GM18499 (cell line): Measurements from ENCODE around the gene GPC5.
"Not testable (repeated sequence)": the region's sequence is repeated elsewhere in the genome, so short reads cannot be mapped to it uniquely, and the experiment has no call there.

Experiments used
- ATAC-seq: cut with Tn5 transposase; IDR thresholded peaks from one replicate; pipeline ENCODE4 v1.9.1; 2021; ENCODE audit warnings: moderate number of reproducible peaks; ENCODE audit not compliant: insufficient read depth, unreplicated experiment

GPC5 gene

DNA sequence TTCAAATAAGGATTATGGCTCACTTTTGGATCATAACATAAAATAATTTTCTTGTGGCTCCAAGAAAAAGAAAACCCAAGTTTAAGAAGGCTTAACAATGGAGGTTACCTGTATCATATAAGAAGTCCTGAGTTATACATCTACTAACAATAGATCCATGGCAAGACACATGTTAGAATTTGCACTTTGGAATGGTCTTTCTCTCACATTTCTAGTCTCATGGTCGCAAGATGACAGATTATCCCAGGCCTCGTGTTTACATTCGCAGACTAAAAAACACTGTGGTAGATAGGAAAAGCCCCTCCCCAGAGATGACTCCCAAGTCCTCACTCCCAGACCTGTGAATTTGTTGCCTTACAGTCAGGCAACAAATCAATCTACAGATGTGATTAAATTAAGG is 1082.0 kb downstream of the GPC5 start:
- ATAC-seq = no peak

DNA sequence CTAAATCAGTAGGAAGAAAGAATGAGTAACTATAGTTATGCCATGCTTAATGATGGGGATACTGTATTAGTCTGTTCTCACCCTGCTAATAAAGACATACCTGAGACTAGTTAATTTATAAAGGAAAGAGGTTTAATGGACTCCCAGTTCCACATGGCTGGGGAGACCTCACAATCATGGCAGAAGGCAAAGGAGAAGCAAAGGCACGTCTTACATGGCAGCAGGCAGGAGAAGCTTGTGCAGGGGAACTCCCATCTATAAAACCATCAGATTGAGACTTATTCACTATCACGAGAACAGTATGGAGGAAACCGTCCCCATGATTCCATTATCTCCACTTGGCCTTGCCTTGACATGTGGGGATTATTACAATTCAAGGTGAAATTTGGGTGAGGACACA is 1084.4 kb downstream of the GPC5 start:
- not testable (repeated sequence) for ATAC-seq

DNA sequence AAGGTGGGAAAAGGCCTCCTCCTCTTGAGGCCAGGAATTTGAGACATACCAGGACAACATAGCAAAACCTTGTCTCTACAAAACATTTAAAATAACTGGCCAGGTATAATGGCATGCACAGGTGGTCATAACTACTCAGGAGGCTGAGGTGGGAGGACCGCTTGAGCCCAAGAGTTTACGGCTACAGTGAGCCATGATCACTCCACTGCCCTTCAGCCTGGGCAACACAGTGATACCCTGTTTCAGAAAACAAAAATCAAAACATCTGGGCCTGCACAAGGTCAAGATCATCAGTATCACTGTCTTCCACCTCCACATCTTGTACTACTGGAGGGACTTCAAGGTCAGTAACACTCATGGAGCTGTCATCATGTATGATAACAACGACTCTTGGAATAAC is 1085.5 kb downstream of the GPC5 start:
- no peak for ATAC-seq

DNA sequence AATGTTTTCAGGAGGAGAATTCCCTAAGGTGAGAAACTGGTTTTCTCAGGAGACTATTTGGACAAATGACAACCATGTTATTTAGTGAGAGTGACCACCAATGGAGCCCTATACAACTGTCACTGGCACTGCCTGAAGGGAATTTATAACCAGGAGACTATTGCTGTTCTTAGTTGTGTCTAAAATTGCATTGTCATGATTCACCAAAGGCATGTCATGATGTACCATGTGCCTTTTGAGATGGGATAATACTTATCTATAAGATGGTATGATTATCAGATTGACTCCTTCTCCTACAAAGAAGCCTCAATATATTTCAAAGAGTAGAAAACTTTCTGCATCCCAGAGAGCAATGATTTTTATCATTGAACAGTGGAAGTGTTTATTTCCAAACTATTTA is 1088.8 kb downstream of the GPC5 start:
- ATAC-seq = no peak

DNA sequence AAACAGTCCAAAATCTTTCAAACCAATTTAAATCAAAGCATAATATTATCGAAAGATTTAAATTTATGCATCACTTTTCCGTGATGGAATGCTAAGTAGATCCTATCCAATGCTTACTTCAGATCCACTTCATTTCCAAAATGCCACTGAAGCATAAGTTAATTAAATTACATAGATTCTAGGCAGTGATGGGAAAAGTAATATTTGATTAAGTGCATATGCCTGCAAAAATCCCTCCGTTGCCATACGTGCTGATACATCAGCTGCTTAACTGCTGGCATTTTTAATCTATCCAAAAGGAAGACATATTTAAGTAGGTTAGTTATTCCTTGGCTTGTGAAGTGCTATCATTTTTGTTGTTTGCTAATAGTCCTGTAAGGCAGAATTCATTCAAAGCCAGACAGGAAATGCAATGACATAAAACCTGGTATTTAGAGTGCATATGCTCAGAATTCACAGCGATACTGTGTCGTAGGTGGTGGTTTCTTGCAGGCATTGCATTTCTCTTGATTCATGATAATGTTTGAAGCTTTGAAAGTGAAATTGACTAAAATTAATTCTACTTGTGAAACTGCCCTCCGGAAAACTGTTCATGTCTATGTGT is 1089.9 kb downstream of the GPC5 start:
- no peak for ATAC-seq

DNA sequence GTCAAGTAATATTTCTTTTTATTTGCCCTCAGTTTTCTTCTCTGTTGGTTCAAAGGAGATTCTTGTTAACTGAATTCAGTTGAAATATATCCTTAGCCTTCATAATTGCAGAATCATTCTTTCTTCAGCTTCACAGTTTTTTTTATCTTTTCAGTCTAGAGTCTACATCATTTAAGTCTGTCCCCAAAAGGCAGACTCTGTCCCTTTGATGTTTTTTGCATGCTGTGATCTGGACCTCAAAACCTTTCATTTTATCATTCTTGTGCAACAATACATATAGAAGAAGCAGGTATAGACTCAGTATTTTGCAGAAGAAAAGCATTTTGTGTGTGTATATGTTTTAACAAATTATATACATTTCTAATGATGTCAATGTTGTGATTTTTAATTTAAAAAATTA is 1093.4 kb downstream of the GPC5 start:
- no peak for ATAC-seq

DNA sequence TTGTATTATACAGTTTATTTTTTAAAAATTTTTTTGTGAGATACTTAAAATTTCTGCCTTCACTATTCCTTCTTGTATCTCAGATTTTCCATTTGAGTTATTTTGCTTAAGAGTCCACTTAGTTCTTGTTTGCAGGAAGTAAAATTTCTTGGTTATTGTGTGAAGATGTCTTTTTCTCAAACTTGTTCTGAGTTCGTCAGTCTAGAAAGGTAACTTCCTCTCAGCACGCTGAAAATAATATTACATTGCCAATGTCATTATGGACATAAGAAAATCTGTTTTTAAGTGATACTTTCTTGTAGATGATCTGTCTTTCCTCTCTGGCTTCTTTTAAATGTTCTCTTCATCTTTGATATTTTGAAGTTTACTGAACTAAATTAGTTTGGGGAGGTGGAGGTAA is 1096.5 kb downstream of the GPC5 start:
- ATAC-seq = no peak

DNA sequence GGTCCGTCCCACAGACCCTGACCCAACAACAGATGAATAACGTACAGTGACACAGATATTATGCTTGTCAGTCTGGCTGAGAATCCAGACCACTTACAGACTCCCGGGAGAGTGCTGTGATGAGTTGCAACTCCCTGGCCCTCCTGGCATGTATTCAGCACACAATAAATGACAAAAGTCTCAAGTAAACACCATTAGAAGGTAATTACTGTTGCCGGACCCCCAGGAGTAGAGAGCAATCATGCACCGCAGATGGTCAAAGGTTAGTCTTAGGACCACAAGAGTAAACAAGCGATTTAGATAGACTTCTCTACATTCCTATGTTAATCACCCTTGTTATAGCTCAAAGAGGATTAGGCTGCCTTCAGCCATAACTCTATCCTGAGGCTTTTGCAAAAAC is 1101.8 kb downstream of the GPC5 start:
- ATAC-seq = no peak

DNA sequence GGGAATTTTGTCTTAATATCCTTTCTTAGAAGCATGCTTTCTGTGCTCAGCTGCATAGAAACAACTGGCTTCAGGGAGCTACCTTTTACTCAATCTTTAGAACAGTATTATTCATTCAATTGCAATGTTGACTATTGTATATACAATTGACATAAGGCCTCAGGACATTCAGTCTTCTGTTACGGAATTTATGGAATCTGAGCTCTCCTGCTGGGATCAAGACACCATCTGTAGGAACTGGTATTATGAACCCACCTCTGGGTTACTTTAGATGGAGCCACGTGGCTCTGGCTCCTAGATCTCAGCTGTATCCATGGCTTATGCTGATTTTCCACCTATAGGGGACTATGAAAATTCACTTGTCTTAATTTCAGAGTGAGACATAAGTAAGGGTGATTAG is 1112.0 kb downstream of the GPC5 start:
- ATAC-seq = no peak

DNA sequence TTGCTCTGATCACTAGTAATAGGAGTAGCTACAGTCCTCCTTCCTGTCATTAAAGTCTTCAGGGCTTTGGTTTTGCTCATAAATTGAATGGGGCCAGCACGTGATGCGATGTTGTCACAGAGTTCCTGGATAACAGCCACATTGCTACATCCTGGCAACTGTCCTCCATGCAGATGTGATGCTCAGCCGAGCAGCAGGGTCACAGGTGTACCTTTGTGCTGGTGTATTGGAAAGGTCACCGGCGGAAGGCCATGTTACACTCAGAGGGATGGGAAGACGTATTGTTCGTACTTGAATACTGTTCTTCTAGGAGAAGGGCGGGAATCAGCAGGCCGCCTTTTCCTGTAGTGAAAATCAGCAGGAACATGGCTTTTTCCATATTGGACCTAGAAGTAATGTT is 1114.4 kb downstream of the GPC5 start:
- ATAC-seq = no peak

DNA sequence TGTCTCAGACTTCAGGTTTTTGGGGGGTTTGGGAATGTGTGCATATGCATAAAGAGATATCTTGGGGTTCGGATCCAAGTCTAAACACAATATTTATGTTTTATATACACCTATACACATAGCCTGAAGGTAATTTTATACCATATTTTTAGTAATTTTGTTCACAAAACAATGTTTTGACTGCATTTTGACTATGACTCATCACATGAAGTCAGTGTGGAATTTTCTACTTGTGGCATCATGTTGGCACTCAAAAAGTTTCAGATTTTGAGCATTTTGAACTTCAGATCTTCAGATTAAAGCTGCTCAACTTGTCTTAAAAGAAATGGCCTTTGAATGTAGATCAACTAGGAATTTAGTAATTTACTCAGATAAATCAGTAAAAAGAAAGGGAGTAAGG is 1115.3 kb downstream of the GPC5 start:
- no peak for ATAC-seq

DNA sequence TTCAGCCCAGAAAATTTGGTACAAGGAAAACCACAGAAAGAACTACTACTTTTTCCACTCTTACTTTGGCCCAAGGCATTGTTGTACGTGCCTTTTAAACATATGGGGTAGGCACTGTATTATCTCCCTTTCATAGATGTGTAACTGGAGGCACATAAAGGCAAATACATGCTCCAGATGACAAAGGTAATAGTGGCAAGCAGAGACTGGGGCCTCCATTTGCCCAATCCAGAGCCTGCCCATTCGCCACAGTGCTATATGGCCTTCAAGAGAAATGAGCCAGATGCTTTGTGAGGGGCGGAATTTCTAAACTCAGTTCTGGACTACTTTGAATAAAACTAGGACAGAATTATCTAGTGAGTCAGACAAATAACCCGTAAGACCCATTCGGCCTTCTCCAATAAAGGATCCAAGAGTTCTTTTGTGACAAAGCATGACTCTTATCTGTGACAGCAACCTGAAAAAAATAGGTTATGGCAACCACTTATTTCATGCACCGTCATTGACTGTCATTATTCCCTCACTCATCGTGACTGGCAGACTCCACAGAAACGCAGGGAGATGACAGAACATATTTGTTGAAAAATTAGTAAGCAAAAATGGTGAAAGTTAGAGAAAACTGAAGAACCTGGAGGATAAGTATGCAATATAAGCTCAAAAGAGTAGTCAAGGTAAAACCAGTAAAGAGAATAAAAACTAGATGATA is 1116.2 kb downstream of the GPC5 start:
- ATAC-seq = no peak

DNA sequence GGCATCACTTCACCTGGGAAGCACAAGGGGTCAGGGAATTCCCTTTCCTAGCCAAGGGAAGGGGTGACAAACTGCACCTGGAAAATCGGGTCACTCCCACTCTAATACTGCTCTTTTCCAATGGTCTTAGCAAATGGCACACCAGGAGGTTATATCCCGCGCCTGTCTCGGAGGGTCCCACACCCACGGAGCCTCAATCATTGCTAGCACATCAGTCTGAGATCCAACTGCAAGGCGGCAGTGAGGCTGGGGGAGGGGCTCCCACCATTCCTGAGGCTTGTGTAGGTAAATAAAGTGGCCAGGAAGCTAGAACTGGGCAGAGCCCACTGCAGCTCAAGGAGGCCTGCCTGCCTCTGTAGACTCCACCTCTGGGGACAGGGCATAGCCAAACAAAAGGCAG is 1118.5 kb downstream of the GPC5 start:
- ATAC-seq = not testable (repeated sequence)

DNA sequence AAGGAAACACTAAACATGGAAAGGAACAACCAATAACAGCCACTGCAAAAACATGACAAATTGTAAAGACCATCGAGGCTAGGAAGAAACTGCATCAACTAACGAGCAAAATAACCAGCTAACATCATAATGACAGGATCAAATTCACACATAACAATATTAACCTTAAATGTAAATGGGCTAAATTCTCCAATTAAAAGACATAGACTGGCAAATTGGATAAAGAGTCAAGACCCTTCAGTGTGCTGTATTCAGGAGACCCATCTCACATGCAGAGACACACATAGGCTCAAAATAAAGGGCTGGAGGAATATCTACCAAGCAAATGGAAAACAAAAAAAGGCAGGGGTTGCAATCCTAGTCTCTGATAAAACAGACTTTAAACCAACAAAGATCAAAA is 1120.2 kb downstream of the GPC5 start:
- not testable (repeated sequence) for ATAC-seq

DNA sequence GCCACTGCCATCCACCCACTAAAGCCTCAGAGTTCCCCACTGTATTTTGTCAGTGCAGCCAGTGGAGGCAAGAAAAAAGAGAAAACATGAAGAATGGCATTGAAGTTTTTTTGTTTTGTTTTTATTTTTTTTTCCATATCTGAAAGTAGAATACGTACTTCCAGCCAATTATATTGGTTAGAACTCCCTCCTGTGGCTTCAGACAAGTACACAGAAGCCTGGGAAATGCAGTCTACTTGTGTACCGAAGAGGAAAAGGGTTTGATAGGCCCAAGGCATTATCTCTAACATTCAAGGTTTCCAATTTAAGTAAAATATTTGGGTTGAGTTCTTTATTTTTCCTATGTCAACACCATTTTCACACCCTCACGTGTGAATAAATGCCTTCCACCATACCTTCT is 1131.9 kb downstream of the GPC5 start:
- ATAC-seq = no peak

DNA sequence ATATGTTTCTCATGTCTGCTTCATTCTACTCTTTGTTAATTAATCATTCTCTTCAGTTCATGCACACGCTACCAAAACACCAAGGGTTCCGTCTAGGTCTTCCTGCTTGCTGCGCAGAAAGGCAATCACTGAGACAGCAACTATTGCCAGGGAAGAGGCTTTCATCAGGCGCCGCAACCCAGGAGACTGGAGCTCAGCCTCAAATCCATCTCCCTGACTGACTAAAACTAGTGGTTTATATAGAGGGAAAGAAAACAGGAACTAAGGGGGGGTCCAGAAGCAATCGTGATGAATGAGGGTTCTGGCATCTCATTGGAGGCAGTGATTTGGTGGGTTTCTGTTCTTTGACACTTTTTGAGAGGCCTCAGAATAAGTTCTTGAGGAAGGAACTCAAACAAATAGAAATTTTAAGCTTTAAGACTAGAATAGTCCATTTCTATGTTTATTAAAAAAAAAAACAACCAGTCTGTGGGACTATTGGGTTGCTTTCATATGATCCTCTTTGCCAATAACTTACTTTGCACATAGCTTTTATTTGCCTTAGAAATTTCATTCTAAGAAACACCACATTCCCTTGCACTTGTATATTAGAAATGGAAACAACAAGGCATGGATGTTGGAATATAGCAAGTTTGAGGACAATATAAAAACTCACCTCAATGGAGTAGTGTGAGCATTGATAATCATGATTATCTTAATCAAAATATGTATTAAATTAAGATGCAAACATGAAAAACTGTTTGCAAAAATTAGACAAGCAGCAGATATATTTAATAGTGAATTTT is 1137.0 kb downstream of the GPC5 start:
- no peak for ATAC-seq

DNA sequence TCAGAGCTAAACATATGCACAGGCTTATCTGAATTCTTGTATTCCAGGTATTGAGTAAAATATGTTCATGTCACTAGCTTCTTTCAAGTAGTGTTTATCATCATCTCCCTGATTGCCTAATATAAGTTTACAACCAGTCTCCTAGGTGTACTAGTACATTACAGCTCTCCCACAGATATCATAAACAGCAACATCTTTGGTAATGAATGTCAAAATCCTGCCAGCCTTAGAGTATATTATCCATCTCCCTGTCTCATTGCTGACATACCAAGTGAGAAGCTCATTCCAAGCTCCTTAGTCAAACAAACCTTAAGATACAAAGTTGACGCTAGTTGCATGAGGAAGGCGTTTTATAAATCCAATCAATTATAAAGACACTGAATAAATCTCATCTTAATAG is 1139.0 kb downstream of the GPC5 start:
- no peak for ATAC-seq

DNA sequence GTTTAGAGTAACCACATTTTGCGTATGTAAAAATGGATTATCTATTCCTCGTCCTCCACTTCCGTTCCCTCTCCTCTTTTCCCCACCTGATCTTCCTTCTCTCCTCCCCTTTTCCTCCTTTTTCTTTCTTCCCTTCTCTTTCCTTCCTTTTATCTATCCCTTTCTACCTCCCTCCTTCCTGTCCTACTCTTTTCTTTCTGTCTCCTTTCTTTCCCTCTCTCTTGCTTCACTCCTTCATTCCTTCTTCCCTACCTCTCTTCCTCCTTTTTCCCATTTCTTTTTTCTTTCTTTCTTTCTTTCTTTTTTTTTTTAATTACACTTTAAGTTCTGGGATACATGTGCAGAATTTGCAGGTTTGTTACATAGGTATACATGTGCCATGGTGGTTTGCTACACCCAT is 1139.7 kb downstream of the GPC5 start:
- no peak for ATAC-seq

DNA sequence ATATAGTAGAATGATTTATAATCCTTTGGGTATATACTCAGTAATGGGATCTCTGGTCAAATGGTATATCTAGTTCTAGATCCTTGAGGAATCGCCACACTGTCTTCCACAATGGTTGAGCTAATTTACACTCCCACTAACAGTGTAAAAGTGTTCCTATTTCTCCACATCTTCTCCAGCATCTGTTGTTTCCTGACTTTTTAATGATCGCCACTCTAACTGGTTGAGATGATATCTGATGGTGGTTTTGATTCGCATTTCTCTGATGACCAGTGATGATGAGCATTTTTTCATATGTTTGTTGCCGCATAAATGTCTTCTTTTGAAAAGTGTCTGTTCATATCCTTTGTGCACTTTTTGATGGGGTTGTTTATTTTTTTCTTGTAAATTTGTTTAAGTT is 1140.7 kb downstream of the GPC5 start:
- not testable (repeated sequence) for ATAC-seq

DNA sequence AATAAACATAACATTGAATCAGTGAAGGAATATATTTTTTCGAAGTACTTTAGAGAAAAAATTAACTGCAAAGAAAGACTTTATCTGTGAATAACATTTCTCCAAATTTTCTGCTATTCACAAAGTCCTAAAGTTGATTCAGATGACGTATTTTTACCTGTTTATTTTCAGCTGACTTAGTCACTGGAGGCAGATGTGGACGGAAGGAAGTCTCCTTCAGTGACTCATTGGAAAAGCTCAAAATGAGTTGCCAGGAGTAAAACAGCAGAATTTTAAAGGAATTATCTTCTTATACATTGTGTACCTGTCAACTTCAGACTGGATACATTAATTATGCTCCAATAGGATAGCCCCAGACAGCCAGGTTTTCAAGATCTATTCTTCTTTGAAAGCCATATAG is 1148.8 kb downstream of the GPC5 start:
- no peak for ATAC-seq

DNA sequence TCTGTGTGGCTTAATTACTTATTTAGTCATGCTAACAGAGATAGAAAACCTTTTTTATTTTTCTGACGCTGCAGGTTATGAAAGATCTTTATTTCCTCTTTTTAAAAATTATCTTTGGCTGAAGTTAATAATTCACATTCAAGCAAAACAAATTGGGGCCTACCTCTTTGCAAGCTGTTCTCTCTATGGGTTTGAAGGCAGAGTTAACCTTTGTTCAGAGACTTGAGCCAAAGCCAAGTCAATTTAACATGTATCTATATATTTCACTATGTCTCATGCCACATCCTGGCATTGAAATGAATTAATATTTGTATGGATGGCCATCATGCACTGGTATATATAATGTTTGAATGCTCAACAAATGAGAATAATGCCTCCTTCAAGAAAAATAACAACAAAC is 1150.9 kb downstream of the GPC5 start:
- no peak for ATAC-seq
